Activated CD8-positive, alpha-beta T cell treated with anti-CD3 and anti-CD28 coated beads, Interleukin-2, amount 10 ng/mL, durations not matched to agents 7 days and 5 days (primary cell): ENCODE data around the gene S1PR4. TPM values are rescaled to one million over a fixed set of nuclear protein-coding genes. Genes with fewer than 3 reads are reported as not detected.
"Not testable (repeated sequence)": the region's sequence is repeated elsewhere in the genome, so short reads cannot be mapped to it uniquely, and the experiment has no call there.

Source experiments
- ATAC-seq: fragments of 150-1000 bp; cut with Tn5 transposase; one replicate; pipeline ENCODE4 v1.10.0; 2021; ENCODE audit warnings: moderate library complexity
- CTCF ChIA-PET: fragments of 350-600 bp; sonication (Branson Sonifier 250); formaldehyde crosslinking; loops from one replicate; lab custom pipeline; 2021; ENCODE audit warnings: antibody characterized with exemption; lab: Charles Lee
- POLR2A ChIA-PET: fragments of 350-600 bp; sonication (Branson Sonifier 250); formaldehyde crosslinking; loops from one replicate; lab custom pipeline; 2021; ENCODE audit warnings: antibody characterized with exemption; lab: Charles Lee
- DNase-seq: peaks from one replicate; pipeline ENCODE4 v3.0.0-alpha.2; 2020
- H3K27ac Mint-ChIP-seq: one replicate; pipeline ENCODE4 v1.8.0; 2021; ENCODE audit warnings: mild to moderate bottlenecking, mixed read lengths
- H3K27me3 Mint-ChIP-seq: one replicate; pipeline ENCODE4 v1.8.0; 2021; ENCODE audit warnings: low read depth, mixed read lengths
- H3K36me3 Mint-ChIP-seq: one replicate; pipeline ENCODE4 v1.8.0; 2021; ENCODE audit warnings: low read depth, mixed read lengths
- H3K4me1 Mint-ChIP-seq: one replicate; pipeline ENCODE4 v1.8.0; 2021; ENCODE audit warnings: low read depth, mixed read lengths
- H3K4me3 Mint-ChIP-seq: one replicate; pipeline ENCODE4 v1.8.0; 2021; ENCODE audit warnings: mild to moderate bottlenecking, mixed read lengths
- H3K9me3 Mint-ChIP-seq: one replicate; pipeline ENCODE4 v1.8.0; 2022; ENCODE audit warnings: mixed read lengths; ENCODE audit not compliant: insufficient read depth
- total RNA-seq, 2 experiments: library from RNA; stranded (reverse); gene quantifications; one replicate each; pipeline ENCODE4 v1.2.3, GENCODE V29; 2021

S1PR4 gene
- total RNA-seq, 2 experiments from 2014 or later: 140 TPM

- CTCF ChIA-PET: interaction anchor here (0.6 to 4.1 kb wide), 13 partner anchors 12 to 213 kb away, joined by 3 to 27 read pairs (median 5); no protein-coding TSS in a partner anchor
- ATAC-seq (no peak), DNase-seq (no peak)
- Mint-ChIP-seq H3K27me3 (no peaks in the 10 kb centered on the region), H3K9me3 (peaks cover 7% of the 10 kb centered on the region), H3K4me3 (no peak overlapping the region), H3K27ac (no peak overlapping the region), H3K36me3 (peaks cover 64% of the 10 kb centered on the region), H3K4me1 (peaks cover 47% of the 10 kb centered on the region)
- POLR2A ChIA-PET: interaction anchor here (0.6 to 0.7 kb wide), 2 partner anchors 16 to 24 kb away, joined by 3 to 4 read pairs; no protein-coding TSS in a partner anchor
These were observed 14.6 kb upstream of the S1PR4 start for GRCh38 chr19:3163943-3164342.

DNA sequence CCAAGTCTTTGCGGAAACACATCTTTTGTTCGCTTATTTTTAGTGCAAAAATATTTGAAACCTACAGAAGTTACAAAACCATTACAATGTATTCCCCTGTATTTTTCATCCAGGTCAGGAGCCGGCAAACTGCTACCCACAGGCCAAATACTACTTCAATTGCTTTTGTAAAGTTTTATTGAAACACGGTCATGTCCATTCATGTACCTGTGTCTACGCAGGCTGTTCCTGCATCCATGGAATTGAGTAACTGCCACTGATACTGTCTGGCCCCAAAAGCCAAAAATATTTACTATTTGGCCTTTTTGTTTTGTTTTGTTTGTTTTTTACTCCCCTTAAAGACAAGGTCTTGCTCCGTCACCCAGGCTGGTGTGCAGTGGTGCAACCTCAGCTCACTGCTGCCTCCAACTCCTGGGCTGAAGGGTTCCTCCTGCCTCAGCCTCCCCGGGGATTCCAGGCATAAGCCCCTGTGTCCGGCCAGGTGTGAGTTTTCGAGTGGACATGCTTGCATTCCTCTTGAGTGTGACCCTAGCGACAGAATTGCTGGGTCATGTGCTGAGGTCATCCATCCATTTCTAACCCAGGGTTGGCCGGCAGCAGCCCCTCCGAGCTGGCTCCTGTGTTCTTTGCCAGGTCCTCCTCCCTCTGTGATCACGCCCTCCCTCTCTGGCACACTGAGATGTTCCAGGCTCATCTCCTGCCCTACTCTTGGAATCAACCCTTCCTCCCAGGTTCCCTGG is 10.9 kb upstream of the S1PR4 start:
- H3K36me3 Mint-ChIP-seq: peaks cover 40% of the 10 kb centered on the region
- CTCF ChIA-PET: no interaction called here
- no peaks in the 10 kb centered on the region for H3K27me3 Mint-ChIP-seq
- no peak for DNase-seq
- H3K27ac Mint-ChIP-seq: no peak overlapping the region
- H3K4me3 Mint-ChIP-seq: no peak overlapping the region
- peaks cover 7% of the 10 kb centered on the region for H3K9me3 Mint-ChIP-seq
- POLR2A ChIA-PET: no interaction called here
- H3K4me1 Mint-ChIP-seq: peaks cover 47% of the 10 kb centered on the region
- ATAC-seq: no peak

DNA sequence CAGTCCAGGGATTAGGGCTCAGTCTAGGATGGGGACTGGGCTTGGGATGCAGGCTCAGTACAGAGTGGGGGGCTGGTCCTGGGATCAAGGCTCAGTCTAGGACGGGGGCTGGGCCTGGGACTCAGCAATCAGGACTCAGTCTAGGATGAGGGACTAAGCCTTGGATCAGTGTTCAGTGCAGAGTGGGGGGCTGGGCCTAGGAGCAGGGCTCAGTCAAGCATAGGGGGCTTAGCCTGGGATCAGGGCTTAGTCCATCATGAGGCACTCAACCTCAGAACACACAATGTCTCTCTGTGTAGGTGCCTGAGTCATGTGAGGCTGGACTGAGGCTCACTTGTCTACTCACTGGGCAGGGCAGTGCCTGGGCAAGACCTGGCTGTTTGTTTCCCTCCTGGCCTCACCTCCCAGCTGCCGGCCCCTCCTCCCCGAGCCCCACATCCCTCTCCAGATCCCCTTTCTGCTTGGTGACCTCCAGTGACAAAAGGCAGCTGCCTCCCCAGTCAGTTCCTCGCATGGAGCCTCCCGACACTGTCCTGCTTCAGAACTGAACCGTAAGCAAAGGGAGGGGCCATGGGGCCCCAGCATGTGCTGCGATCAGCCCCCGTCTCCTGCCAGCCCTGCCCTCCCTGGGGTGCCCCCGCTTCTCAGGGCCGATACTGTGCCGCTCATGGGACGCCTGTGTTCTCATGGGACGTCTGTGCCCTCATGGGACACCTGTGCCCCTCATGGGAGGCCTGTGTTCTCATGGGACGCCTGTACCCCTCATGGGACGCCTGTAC is 6.5 kb upstream of the S1PR4 start:
- peaks cover 8% of the 10 kb centered on the region for H3K36me3 Mint-ChIP-seq
- CTCF ChIA-PET: interaction anchor here (1.2 to 2.7 kb wide), 3 partner anchors 10 to 222 kb away, joined by 3 to 8 read pairs (median 5); no protein-coding TSS in a partner anchor
- peaks cover 32% of the 10 kb centered on the region for H3K4me1 Mint-ChIP-seq
- H3K27ac Mint-ChIP-seq: peak overlapping the region; percentile 46
- no peaks in the 10 kb centered on the region for H3K9me3 Mint-ChIP-seq
- no peak overlapping the region for H3K4me3 Mint-ChIP-seq
- ATAC-seq (peak; percentile 8), DNase-seq (no peak)
- POLR2A ChIA-PET: interaction anchor here (1.6 kb wide), 1 partner anchor 12 kb away, joined by 5 read pairs; no protein-coding TSS in a partner anchor
- no peaks in the 10 kb centered on the region for H3K27me3 Mint-ChIP-seq

DNA sequence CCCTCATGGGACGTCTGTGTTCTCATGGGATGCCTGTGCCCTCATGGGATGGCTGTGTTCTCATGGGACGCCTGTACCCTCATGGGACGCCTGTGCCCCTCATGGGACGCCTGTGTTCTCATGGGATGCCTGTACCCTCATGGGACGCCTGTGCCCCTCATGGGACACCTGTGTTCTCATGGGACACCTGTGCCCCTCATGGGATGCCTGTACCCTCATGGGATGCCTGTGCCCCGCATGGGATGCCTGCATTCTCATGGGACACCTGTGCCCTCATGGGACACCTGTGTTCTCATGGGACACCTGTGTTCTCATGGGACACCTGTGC is 5.9 kb upstream of the S1PR4 start:
- CTCF ChIA-PET, POLR2A ChIA-PET, H3K27ac Mint-ChIP-seq: not testable (repeated sequence)

GRCh38 chr19:3175781-3176714 is 2.5 kb upstream of the S1PR4 start:
- peak overlapping the region; percentile 96 for H3K27ac Mint-ChIP-seq
- DNase-seq: no peak
- peaks cover 22% of the 10 kb centered on the region for H3K36me3 Mint-ChIP-seq
- CTCF ChIA-PET: interaction anchor here (1.1 to 1.4 kb wide), 2 partner anchors 14 to 71 kb away, joined by 3 to 4 read pairs; no protein-coding TSS in a partner anchor
- H3K27me3 Mint-ChIP-seq: no peaks in the 10 kb centered on the region
- peaks cover 39% of the 10 kb centered on the region for H3K4me1 Mint-ChIP-seq
- POLR2A ChIA-PET: no interaction called here
- peak overlapping the region; percentile 69 for H3K4me3 Mint-ChIP-seq
- ATAC-seq: no peak
- no peaks in the 10 kb centered on the region for H3K9me3 Mint-ChIP-seq

More for the DNA sequence above, 5.9 kb upstream of the S1PR4 start:
- not testable (repeated sequence) for H3K36me3 Mint-ChIP-seq, H3K4me3 Mint-ChIP-seq, H3K9me3 Mint-ChIP-seq, H3K27me3 Mint-ChIP-seq, DNase-seq, ATAC-seq
- peaks cover 35% of the 10 kb centered on the region for H3K4me1 Mint-ChIP-seq

DNA sequence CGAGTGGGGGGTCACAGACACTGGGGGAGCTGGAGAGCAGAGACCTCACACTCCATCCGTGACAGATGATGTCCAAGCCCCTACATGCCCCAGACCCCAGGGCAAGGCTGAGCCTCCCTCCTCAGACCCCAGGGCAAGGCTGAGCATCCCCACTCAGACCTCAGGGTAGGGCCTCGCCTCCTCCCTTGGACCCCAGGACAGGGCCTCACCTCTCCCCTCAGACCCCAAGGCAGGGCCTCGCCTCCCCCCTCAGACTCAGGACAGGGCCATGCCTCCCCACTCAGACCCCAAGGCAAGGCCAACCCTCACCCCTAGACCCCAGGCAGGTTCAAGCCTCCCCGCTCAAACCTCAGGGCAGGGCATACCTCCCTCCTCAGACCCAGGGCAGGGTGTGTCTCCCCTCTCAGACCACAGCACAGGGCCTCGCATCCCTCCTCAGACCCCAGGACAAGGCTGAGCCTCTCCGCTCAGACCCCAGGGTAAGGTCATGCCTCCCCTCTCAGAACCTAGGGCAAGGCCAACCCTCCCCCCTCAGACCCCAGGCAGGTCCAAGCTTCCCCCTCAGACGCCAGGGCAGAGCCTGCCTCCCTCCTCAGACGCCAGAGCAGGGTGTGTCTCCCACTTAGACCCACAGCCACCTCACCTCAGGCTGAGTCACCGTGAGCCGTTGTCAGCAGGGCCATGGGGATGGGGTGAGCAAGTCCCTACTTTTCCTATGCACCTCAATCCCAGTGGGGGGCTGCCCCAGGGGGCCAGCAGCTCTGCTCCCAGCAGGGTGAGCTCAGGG is 1.7 kb upstream of the S1PR4 start:
- peak overlapping the region; percentile 96 for H3K27ac Mint-ChIP-seq
- ATAC-seq: peak; percentile 58
- POLR2A ChIA-PET: interaction anchor here (0.7 to 1.0 kb wide), 3 partner anchors 10 to 226 kb away, joined by 3 to 4 read pairs (median 3); no protein-coding TSS in a partner anchor

DNA sequence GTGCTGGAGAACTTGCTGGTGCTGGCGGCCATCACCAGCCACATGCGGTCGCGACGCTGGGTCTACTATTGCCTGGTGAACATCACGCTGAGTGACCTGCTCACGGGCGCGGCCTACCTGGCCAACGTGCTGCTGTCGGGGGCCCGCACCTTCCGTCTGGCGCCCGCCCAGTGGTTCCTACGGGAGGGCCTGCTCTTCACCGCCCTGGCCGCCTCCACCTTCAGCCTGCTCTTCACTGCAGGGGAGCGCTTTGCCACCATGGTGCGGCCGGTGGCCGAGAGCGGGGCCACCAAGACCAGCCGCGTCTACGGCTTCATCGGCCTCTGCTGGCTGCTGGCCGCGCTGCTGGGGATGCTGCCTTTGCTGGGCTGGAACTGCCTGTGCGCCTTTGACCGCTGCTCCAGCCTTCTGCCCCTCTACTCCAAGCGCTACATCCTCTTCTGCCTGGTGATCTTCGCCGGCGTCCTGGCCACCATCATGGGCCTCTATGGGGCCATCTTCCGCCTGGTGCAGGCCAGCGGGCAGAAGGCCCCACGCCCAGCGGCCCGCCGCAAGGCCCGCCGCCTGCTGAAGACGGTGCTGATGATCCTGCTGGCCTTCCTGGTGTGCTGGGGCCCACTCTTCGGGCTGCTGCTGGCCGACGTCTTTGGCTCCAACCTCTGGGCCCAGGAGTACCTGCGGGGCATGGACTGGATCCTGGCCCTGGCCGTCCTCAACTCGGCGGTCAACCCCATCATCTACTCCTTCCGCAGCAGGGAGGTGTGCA is 587 bp downstream of the S1PR4 start:
- peaks cover 44% of the 10 kb centered on the region for H3K4me1 Mint-ChIP-seq
- ATAC-seq (peak; percentile 25), DNase-seq (peak; percentile 59)
- H3K36me3 Mint-ChIP-seq: peaks cover 43% of the 10 kb centered on the region
- POLR2A ChIA-PET: interaction anchor here (0.6 to 1.3 kb wide), 9 partner anchors 11 to 229 kb away, joined by 3 to 5 read pairs (median 3); partner anchors contain the start of gene GNA15
- H3K27me3 Mint-ChIP-seq: no peaks in the 10 kb centered on the region
- peak overlapping the region; percentile 97 for H3K27ac Mint-ChIP-seq
- CTCF ChIA-PET: interaction anchor here (0.9 kb wide), 1 partner anchor 229 kb away, joined by 3 read pairs; no protein-coding TSS in a partner anchor
- peak overlapping the region; percentile 99 for H3K4me3 Mint-ChIP-seq
- no peaks in the 10 kb centered on the region for H3K9me3 Mint-ChIP-seq

More for the DNA sequence above, 1.7 kb upstream of the S1PR4 start:
- peak overlapping the region; percentile 69 for H3K4me3 Mint-ChIP-seq
- H3K36me3 Mint-ChIP-seq: peaks cover 28% of the 10 kb centered on the region
- DNase-seq: peak; percentile 85
- no peaks in the 10 kb centered on the region for H3K9me3 Mint-ChIP-seq
- H3K27me3 Mint-ChIP-seq: no peaks in the 10 kb centered on the region
- H3K4me1 Mint-ChIP-seq: peaks cover 32% of the 10 kb centered on the region
- CTCF ChIA-PET: interaction anchor here (0.8 to 1.4 kb wide), 3 partner anchors 15 to 71 kb away, joined by 3 to 4 read pairs (median 3); no protein-coding TSS in a partner anchor

DNA sequence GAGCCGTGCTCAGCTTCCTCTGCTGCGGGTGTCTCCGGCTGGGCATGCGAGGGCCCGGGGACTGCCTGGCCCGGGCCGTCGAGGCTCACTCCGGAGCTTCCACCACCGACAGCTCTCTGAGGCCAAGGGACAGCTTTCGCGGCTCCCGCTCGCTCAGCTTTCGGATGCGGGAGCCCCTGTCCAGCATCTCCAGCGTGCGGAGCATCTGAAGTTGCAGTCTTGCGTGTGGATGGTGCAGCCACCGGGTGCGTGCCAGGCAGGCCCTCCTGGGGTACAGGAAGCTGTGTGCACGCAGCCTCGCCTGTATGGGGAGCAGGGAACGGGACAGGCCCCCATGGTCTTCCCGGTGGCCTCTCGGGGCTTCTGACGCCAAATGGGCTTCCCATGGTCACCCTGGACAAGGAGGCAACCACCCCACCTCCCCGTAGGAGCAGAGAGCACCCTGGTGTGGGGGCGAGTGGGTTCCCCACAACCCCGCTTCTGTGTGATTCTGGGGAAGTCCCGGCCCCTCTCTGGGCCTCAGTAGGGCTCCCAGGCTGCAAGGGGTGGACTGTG is 1.2 kb downstream of the S1PR4 start:
- POLR2A ChIA-PET: interaction anchor here (0.6 to 1.3 kb wide), 8 partner anchors 16 to 229 kb away, joined by 3 to 5 read pairs (median 3); partner anchors contain the start of gene GNA15
- H3K4me1 Mint-ChIP-seq: peaks cover 50% of the 10 kb centered on the region
- ATAC-seq: peak; percentile 4
- H3K36me3 Mint-ChIP-seq: peaks cover 47% of the 10 kb centered on the region
- DNase-seq: peak; percentile 58
- H3K4me3 Mint-ChIP-seq: peak overlapping the region; percentile 99
- CTCF ChIA-PET: interaction anchor here (0.9 kb wide), 1 partner anchor 229 kb away, joined by 3 read pairs; no protein-coding TSS in a partner anchor
- no peaks in the 10 kb centered on the region for H3K9me3 Mint-ChIP-seq
- peak overlapping the region; percentile 97 for H3K27ac Mint-ChIP-seq
- no peaks in the 10 kb centered on the region for H3K27me3 Mint-ChIP-seq

GRCh38 chr19:3183721-3184641 is 5.4 kb downstream of the S1PR4 start:
- peak overlapping the region; percentile 74 for H3K27ac Mint-ChIP-seq

More at GRCh38 chr19:3183721-3184641, 5.4 kb downstream of the S1PR4 start:
- peaks cover 59% of the 10 kb centered on the region for H3K4me1 Mint-ChIP-seq
- ChIA-PET POLR2A (interaction anchor here (0.6 to 1.8 kb wide), 4 partner anchors 12 to 233 kb away, joined by 3 to 7 read pairs (median 4); no protein-coding TSS in a partner anchor), CTCF (interaction anchor here (0.6 to 2.1 kb wide), 6 partner anchors 13 to 233 kb away, joined by 3 to 6 read pairs (median 4); no protein-coding TSS in a partner anchor)
- no peak for ATAC-seq
- H3K4me3 Mint-ChIP-seq: peak overlapping the region; percentile 88
- H3K27me3 Mint-ChIP-seq: no peaks in the 10 kb centered on the region
- H3K9me3 Mint-ChIP-seq: no peaks in the 10 kb centered on the region
- H3K36me3 Mint-ChIP-seq: peaks cover 60% of the 10 kb centered on the region
- no peak for DNase-seq
